Neural crest cell (in vitro differentiated cells): Measurements from ENCODE around the gene KLK7. TPM values are rescaled to one million over a fixed set of nuclear protein-coding genes. Genes with fewer than 3 reads are reported as not detected.

Source experiments
- DNase-seq: peaks from one replicate; pipeline ENCODE4 v3.0.0; 2021; ENCODE audit warnings: low read depth, mixed read lengths, low spot score
- H3K27ac Mint-ChIP-seq: one replicate; pipeline ENCODE4 v1.8.0; 2021; ENCODE audit warnings: mild to moderate bottlenecking, mixed read lengths; ENCODE audit not compliant: unreplicated experiment
- H3K27me3 Mint-ChIP-seq: 2 replicates; pipeline ENCODE4 v1.8.0; 2021; ENCODE audit warnings: low read depth, mild to moderate bottlenecking, mixed read lengths
- H3K36me3 Mint-ChIP-seq: 2 replicates; pipeline ENCODE4 v1.8.0; 2021; ENCODE audit warnings: low read depth, mild to moderate bottlenecking, mixed read lengths
- H3K4me1 Mint-ChIP-seq: 2 replicates; pipeline ENCODE4 v1.8.0; 2021; ENCODE audit warnings: mixed read lengths
- H3K4me3 Mint-ChIP-seq: one replicate; pipeline ENCODE4 v1.8.0; 2021; ENCODE audit warnings: mild to moderate bottlenecking, mixed read lengths
- H3K9me3 Mint-ChIP-seq: 2 replicates; pipeline ENCODE4 v1.8.0; 2021; ENCODE audit warnings: mixed read lengths
- total RNA-seq: library from RNA; stranded (reverse); gene quantifications from 2 replicates; pipeline ENCODE4 v1.2.1, GENCODE V29; 2021
- TF ChIP-seq, protein P1 (sequence below): fragments of 200-600 bp; sonication (generic); conservative IDR thresholded peaks from 2 replicates; pipeline ENCODE4 v1.5.0; 2021; ENCODE audit warnings: antibody characterized with exemption, mild to moderate bottlenecking

The KLK7 gene
- total RNA-seq, 1 donor from 2014 or later, result not detected

DNA sequence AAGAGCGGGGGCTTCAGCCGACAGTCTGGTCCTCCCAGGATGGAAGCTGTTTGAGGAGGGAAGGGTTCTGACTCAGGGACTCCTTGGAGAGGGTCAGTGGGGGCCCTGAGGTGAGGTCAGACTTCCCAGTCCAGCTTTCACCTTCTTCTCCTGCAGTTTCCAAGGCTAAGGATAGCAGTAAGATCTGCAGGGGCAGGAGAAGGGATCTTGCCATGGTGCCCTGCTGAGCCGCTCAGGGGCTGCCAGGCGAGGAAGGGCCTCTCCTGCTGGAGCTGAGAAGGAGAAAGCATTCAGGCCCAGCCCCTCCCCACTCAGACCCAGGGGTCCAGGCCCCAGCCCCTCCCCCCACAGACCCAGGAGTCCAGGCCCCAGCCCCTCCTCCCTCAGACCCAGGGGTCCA lies 1.5 kb downstream of the KLK7 start:
- Mint-ChIP-seq H3K9me3 (peaks cover 5% of the 10 kb centered on the region), H3K4me1 (peaks cover 13% of the 10 kb centered on the region), H3K27ac (no peak overlapping the region), H3K36me3 (no peaks in the 10 kb centered on the region), H3K27me3 (peaks cover 48% of the 10 kb centered on the region), H3K4me3 (no peak overlapping the region)
- TF ChIP-seq, protein P1, sequence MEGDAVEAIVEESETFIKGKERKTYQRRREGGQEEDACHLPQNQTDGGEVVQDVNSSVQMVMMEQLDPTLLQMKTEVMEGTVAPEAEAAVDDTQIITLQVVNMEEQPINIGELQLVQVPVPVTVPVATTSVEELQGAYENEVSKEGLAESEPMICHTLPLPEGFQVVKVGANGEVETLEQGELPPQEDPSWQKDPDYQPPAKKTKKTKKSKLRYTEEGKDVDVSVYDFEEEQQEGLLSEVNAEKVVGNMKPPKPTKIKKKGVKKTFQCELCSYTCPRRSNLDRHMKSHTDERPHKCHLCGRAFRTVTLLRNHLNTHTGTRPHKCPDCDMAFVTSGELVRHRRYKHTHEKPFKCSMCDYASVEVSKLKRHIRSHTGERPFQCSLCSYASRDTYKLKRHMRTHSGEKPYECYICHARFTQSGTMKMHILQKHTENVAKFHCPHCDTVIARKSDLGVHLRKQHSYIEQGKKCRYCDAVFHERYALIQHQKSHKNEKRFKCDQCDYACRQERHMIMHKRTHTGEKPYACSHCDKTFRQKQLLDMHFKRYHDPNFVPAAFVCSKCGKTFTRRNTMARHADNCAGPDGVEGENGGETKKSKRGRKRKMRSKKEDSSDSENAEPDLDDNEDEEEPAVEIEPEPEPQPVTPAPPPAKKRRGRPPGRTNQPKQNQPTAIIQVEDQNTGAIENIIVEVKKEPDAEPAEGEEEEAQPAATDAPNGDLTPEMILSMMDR, result no peak
- DNase-seq, result no peak

DNA sequence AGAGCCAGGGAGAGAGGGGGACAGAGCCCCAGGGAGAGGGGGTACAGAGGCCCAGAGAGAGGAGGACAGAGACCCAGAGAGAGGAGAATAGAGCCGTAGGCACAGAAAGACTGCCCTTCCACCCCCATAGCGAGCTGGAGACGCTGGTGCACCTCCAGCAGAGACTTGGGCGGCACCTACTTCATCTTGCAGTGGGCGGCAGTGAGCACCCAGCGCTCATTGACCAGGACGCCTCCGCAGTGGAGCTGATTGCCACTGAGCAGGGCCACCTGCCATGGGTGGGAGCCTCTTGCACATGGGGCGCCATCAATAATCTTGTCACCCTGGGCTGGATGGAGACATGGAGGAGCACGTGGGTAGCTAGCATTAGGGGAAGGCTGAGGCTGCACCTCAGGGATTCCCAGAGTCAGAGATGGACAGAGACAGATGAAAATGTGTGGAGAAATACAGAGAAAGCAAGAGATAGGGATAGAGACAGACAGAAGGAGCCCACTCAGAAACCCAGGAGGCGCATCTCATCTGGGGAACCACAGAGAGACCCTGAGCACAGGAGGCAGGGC lies 2.0 kb downstream of the KLK7 start:
- TF ChIP-seq, protein P1, result no peak
- Mint-ChIP-seq H3K27me3 (peaks cover 44% of the 10 kb centered on the region), H3K36me3 (no peaks in the 10 kb centered on the region), H3K27ac (no peak overlapping the region), H3K4me3 (no peak overlapping the region), H3K4me1 (peaks cover 13% of the 10 kb centered on the region), H3K9me3 (peaks cover 6% of the 10 kb centered on the region)
- no peak for DNase-seq

DNA sequence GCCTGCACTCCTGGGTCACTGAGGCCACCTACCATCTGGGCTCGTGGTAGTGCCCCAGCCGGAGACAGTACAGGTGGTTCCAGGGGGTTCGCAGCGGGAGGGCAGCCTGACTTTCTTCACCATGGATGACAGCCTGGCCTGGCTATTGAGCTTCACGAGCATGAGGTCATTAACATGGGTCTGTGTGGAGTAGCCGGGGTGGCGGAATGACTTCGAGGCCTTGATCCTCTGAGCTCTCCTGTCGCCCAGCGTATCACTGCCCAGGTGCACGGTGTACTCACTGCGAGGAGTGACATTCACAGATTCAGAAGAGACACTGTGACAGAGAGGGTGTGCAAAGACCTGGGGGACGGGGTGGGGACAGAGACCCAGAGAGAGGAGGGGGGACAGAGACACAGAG lies 3.5 kb downstream of the KLK7 start:
- Mint-ChIP-seq H3K36me3 (no peaks in the 10 kb centered on the region), H3K4me3 (no peak overlapping the region), H3K9me3 (peaks cover 6% of the 10 kb centered on the region), H3K27ac (no peak overlapping the region), H3K4me1 (peaks cover 13% of the 10 kb centered on the region), H3K27me3 (peaks cover 39% of the 10 kb centered on the region)
- TF ChIP-seq, protein P1, result no peak
- no peak for DNase-seq

DNA sequence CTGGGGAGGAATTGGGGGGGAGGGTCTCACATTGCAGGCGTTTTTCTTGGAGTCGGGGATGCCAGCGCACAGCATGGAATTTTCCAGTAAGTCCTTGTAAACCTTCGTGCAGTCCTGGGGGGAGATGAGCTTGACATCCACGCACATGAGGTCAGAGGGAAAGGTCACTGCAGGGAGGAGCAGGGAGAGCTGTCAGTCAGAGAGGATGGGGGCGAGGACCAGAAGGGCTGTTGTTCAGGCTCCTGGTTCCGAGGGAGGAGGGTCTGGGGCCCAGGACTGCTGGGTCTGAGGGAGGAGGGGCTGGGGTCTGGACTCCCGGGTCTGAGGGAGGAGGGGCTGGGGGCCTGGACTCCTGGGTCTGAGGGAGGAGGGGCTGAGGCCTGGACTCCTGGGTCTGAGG lies 4.0 kb downstream of the KLK7 start:
- Mint-ChIP-seq H3K36me3 (no peaks in the 10 kb centered on the region), H3K27ac (peak overlapping the region; percentile 12), H3K4me1 (peaks cover 13% of the 10 kb centered on the region), H3K4me3 (no peak overlapping the region), H3K9me3 (peaks cover 3% of the 10 kb centered on the region), H3K27me3 (peaks cover 34% of the 10 kb centered on the region)
- TF ChIP-seq, protein P1, result no peak
- no peak for DNase-seq

DNA sequence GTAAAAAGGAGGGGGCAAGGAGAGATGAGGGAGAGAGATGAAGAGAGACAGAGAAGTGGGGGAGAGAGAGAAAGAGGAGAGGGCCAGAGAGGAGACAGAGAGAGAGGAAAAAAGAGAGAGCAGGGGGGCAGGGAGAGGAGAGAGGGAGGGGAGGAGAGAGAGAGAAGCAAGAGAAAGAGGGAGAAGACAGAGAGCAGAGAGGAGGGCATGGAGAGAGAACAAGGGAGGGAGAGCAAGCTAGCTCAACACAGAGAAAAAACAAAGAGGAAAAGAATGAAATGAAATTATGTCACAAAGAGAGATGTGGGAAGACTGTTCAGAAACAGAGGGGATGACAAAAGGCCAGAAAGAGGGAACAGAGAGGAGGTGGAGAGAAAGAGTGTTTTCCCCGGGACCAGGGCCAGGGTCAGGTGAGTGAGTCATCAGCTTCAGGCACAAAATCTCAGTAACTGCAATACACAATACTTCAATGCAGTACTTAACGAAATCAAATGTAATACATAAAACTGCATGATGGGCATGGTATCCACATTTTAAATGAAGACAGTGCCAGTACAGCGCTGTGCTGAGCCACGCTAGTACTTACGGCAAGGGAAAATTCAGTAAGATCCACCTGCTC lies 4.8 kb downstream of the KLK7 start:
- no peak overlapping the region for H3K4me3 Mint-ChIP-seq
- TF ChIP-seq, protein P1, result no peak
- no peak overlapping the region for H3K27ac Mint-ChIP-seq
- no peak for DNase-seq
- H3K4me1 Mint-ChIP-seq, result peaks cover 20% of the 10 kb centered on the region
- H3K27me3 Mint-ChIP-seq, result peaks cover 32% of the 10 kb centered on the region
- no peaks in the 10 kb centered on the region for H3K36me3 Mint-ChIP-seq
- peaks cover 3% of the 10 kb centered on the region for H3K9me3 Mint-ChIP-seq
